Hepatocyte (in vitro differentiated cells): ENCODE measurements around the gene TRNP1. TPM values are rescaled to one million over a fixed set of nuclear protein-coding genes. Genes with fewer than 3 reads are reported as not detected.
"Not testable (repeated sequence)": the region's sequence is repeated elsewhere in the genome, so short reads cannot be mapped to it uniquely, and the experiment has no call there.

Experiments used
- DNase-seq: peaks from one replicate; pipeline ENCODE4 v3.0.0-alpha.2; 2016; ENCODE audit warnings: low spot score
- H2AFZ ChIP-seq: fragments of 200-600 bp; sonication (generic); 2 replicates; pipeline ENCODE4 v1.6.0; 2016; ENCODE audit warnings: antibody characterized with exemption, mild to moderate bottlenecking
- H3K27ac ChIP-seq: fragments of 200-600 bp; sonication (generic); 2 replicates; pipeline ENCODE4 v1.5.1; 2016; ENCODE audit warnings: mild to moderate bottlenecking
- H3K27me3 ChIP-seq: fragments of 200-600 bp; sonication (generic); 2 replicates; pipeline ENCODE4 v1.6.1; 2016
- H3K36me3 ChIP-seq: fragments of 200-600 bp; sonication (generic); replicated peaks from 2 replicates; pipeline ENCODE4 v1.5.1; 2016; ENCODE audit warnings: low read depth; ENCODE audit not compliant: insufficient read depth
- H3K4me1 ChIP-seq: fragments of 200-600 bp; sonication (generic); 2 replicates; pipeline ENCODE4 v1.5.1; 2016; ENCODE audit warnings: mild to moderate bottlenecking, moderate library complexity; ENCODE audit not compliant: insufficient read depth
- H3K4me2 ChIP-seq: fragments of 200-600 bp; sonication (generic); 2 replicates; pipeline ENCODE4 v1.6.0; 2016
- H3K4me3 ChIP-seq: fragments of 200-600 bp; sonication (generic); 2 replicates; pipeline ENCODE4 v1.5.1; 2016; ENCODE audit warnings: mild to moderate bottlenecking
- H3K79me2 ChIP-seq: fragments of 200-600 bp; sonication (generic); 2 replicates; pipeline ENCODE4 v1.6.0; 2017; ENCODE audit warnings: mild to moderate bottlenecking
- H3K9me2 ChIP-seq: fragments of 200-600 bp; sonication (generic); replicated peaks from 2 replicates; pipeline ENCODE4 v1.6.0; 2017; ENCODE audit warnings: mild to moderate bottlenecking; ENCODE audit not compliant: insufficient read depth
- H3K9me3 ChIP-seq: fragments of 200-600 bp; sonication (generic); 2 replicates; pipeline ENCODE4 v1.5.1; 2016; ENCODE audit warnings: low read depth, mild to moderate bottlenecking
- H4K20me1 ChIP-seq: fragments of 200-600 bp; sonication (generic); 2 replicates; pipeline ENCODE4 v1.6.0; 2016; ENCODE audit warnings: mild to moderate bottlenecking; ENCODE audit not compliant: insufficient read depth, poor library complexity, severe bottlenecking
- EZH2 ChIP-seq: fragments of 200-600 bp; sonication (generic); IDR thresholded peaks from 2 replicates; pipeline ENCODE4 v1.6.1; 2016; ENCODE audit warnings: antibody characterized with exemption, mild to moderate bottlenecking, borderline replicate concordance
- EZH2phosphoT487 ChIP-seq: fragments of 200-600 bp; sonication (generic); IDR thresholded peaks from one replicate; pipeline ENCODE4 v1.6.1; 2018; ENCODE audit warnings: antibody characterized with exemption, mild to moderate bottlenecking, low read depth, moderate library complexity; ENCODE audit not compliant: unreplicated experiment, severe bottlenecking
- WGBS: methylation state at CpG from one replicate; pipeline ENCODE4 v1.1.6; 2016; ENCODE audit warnings: low lambda C conversion rate; ENCODE audit errors: missing lambda C conversion rate; 5-methylcytosine and 5-hydroxymethylcytosine counted together
- polyA plus RNA-seq: library from polyadenylated mRNA; unstranded; fragments of >200 nt; fragmentation: Nextera tagmentation; extraction: Ambion mirVana; gene quantifications from 2 replicates; pipeline ENCODE4 v1.2.1, GENCODE V29; 2016
- total RNA-seq: library from RNA; depleted of rRNA; stranded (reverse); fragments of >200 nt; gene quantifications from 2 replicates; pipeline ENCODE4 v1.2.3, GENCODE V29; 2014
- TF ChIP-seq, protein P1 (sequence below): fragments of 200-600 bp; sonication (generic); IDR thresholded peaks from 2 replicates; pipeline ENCODE4 v1.5.1; 2016; ENCODE audit warnings: antibody characterized with exemption, mild to moderate bottlenecking; ENCODE audit not compliant: poor library complexity

Gene TRNP1
- total and polyA plus RNA-seq, 2 experiments from 2014 or later = 67.4 to 137 TPM

- H3K79me2 ChIP-seq = no peaks in the 10 kb centered on the region
- 63% methylated on average over 2 of the region's 2 CpGs for WGBS
- H3K4me2 ChIP-seq = no peak overlapping the region
- peak overlapping the region; percentile 20 for H3K27ac ChIP-seq
- no peaks in the 10 kb centered on the region for H3K9me2 ChIP-seq
- TF ChIP-seq EZH2 = no peak
- no peak for TF ChIP-seq EZH2phosphoT487
- TF ChIP-seq, protein P1, sequence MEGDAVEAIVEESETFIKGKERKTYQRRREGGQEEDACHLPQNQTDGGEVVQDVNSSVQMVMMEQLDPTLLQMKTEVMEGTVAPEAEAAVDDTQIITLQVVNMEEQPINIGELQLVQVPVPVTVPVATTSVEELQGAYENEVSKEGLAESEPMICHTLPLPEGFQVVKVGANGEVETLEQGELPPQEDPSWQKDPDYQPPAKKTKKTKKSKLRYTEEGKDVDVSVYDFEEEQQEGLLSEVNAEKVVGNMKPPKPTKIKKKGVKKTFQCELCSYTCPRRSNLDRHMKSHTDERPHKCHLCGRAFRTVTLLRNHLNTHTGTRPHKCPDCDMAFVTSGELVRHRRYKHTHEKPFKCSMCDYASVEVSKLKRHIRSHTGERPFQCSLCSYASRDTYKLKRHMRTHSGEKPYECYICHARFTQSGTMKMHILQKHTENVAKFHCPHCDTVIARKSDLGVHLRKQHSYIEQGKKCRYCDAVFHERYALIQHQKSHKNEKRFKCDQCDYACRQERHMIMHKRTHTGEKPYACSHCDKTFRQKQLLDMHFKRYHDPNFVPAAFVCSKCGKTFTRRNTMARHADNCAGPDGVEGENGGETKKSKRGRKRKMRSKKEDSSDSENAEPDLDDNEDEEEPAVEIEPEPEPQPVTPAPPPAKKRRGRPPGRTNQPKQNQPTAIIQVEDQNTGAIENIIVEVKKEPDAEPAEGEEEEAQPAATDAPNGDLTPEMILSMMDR = no peak
- no peaks in the 10 kb centered on the region for H4K20me1 ChIP-seq
- H3K4me3 ChIP-seq = no peak overlapping the region
- H3K9me3 ChIP-seq = no peaks in the 10 kb centered on the region
- no peak for DNase-seq
- peaks cover 13% of the 10 kb centered on the region for H3K4me1 ChIP-seq
- H3K27me3 ChIP-seq = no peaks in the 10 kb centered on the region
- H2AFZ ChIP-seq = no peak overlapping the region
- H3K36me3 ChIP-seq = no peaks in the 10 kb centered on the region
These were observed 6.8 kb upstream of the TRNP1 start for GRCh38 chr1:26986658-26987057.

DNA sequence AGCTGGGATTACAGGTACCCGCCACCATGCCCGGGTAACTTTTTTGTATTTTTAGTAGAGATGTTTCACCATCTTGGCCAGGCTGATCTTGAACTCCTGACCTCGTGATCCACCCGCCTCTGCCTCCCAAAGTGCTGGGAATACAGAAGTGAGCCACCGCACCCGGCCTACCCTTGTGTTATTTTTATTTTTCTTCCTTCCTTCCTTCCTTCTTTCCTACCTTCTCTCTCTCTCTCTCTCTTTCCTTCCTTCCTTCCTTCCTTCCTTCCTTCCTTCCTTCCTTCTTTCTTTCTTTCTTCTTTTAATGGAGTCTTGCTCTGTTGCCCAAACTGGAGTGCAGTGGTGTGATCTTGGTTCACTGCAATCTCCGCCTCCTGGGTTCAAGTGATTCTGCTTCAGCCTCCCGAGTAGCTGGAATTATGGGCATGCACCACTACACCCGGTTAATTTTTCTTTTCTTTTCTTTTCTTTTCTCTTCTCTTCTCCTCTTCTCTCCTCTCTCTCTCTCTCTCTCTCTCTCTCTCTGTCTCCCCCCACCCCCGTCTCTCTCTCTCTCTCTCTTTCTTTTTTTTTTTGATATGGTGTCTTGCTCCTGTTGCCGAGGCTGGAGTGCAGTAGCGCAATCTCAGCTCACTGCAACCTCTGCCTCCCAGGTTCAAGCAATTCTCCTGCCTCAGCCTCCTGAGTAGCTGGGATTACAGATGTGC lies 3.9 kb upstream of the TRNP1 start:
- not testable (repeated sequence) for H3K9me3 ChIP-seq, DNase-seq, H3K79me2 ChIP-seq, H3K4me2 ChIP-seq, H3K36me3 ChIP-seq, H3K4me3 ChIP-seq, H3K27ac ChIP-seq, H2AFZ ChIP-seq, H4K20me1 ChIP-seq, H3K27me3 ChIP-seq, H3K9me2 ChIP-seq
- 92% methylated on average over 11 of the region's 12 CpGs for WGBS
- H3K4me1 ChIP-seq = peaks cover 27% of the 10 kb centered on the region

DNA sequence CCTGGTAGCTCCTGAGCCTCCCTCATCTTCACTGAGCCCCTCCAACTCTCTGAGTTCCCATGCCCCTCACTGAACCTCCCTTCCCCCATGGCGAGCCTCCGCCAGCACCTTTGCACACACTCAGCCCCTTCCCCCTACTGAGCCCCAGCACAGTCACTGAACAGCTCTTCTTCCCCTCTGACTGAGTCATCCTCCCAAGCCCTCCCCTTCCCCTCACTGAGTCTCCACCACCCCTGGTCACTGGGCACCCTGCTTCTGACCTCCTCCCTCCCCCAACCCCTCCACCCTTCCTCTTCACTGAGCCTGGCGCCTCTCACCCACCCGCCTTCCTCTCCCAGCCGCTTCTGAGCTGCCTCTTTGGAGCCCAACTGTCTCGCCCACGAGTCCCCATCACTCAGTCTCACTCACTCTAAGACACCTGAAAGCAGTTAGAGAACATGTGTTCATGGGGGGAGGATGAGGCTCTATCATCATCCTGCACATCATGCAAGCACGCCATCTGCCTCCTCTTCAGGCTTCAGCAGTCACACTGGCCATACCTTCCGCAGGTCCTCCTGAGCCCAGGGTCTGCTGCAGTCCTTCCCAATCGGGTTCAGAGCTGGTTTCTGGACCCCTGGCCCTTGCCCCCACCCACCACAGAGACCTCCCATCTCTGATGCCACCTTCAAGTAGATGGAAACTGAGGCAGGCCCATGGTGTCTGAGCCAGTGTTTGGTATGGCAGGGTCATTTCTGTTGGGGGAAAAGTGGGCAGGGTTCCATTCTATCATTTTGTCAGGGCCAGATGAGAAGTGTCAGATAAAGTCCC lies 2.0 kb upstream of the TRNP1 start:
- H3K9me2 ChIP-seq = no peaks in the 10 kb centered on the region
- WGBS = 44% methylated on average over 10 of the region's 10 CpGs
- H3K27ac ChIP-seq = peak overlapping the region; percentile 92
- peak; percentile 68 for DNase-seq
- peaks cover 43% of the 10 kb centered on the region for H3K4me1 ChIP-seq
- peaks cover 22% of the 10 kb centered on the region for H3K79me2 ChIP-seq
- peak overlapping the region; percentile 13 for H3K4me2 ChIP-seq
- H4K20me1 ChIP-seq = peaks cover 8% of the 10 kb centered on the region
- H3K36me3 ChIP-seq = no peaks in the 10 kb centered on the region
- no peak overlapping the region for H2AFZ ChIP-seq
- H3K4me3 ChIP-seq = no peak overlapping the region
- no peak for TF ChIP-seq EZH2phosphoT487
- TF ChIP-seq, protein P1 = peak; percentile 6
- no peaks in the 10 kb centered on the region for H3K9me3 ChIP-seq
- H3K27me3 ChIP-seq = no peaks in the 10 kb centered on the region

DNA sequence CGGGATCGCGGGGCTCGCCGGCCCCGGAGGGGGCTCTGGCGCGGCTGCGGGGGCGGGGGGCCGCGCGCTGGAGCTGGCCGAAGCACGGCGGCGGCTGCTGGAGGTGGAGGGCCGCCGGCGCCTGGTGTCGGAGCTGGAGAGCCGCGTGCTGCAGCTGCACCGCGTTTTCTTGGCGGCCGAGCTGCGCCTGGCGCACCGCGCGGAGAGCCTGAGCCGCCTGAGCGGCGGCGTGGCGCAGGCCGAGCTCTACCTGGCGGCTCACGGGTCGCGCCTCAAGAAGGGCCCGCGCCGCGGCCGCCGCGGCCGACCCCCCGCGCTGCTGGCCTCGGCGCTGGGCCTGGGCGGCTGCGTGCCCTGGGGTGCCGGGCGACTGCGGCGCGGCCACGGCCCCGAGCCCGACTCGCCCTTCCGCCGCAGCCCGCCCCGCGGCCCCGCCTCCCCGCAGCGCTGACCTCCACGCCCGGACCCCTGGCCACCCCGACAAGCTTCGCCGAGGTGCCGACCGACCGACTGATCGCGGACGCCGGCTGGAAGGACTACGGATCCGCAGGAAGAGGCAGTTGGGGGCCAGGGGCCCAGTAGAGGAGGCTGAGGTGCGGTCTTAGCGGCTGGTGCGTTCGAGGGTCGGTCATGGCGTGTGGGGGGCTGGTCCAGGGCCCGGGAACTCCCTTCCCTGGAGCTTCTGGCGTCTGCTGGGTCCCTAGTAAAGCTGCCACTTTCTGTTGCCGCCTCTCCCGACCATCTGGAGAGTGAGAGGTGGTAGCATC lies 711 bp downstream of the TRNP1 start:
- Histone ChIP-seq H3K4me2 (peak overlapping the region; percentile 95), H3K27me3 (no peaks in the 10 kb centered on the region), H4K20me1 (peaks cover 8% of the 10 kb centered on the region), H2AFZ (peak overlapping the region; percentile 60), H3K9me2 (no peaks in the 10 kb centered on the region), H3K9me3 (no peaks in the 10 kb centered on the region), H3K27ac (peak overlapping the region; percentile 91), H3K79me2 (peaks cover 36% of the 10 kb centered on the region), H3K4me3 (peak overlapping the region; percentile 69), H3K36me3 (no peaks in the 10 kb centered on the region), H3K4me1 (peaks cover 61% of the 10 kb centered on the region)
- WGBS = 4% methylated on average over 24 of the region's 97 CpGs
- DNase-seq = peak; percentile 68
- no peak for TF ChIP-seq EZH2
